Measurements from ENCODE around the gene C11orf68. TPM values are rescaled to one million over a fixed set of nuclear protein-coding genes. Genes with fewer than 3 reads are reported as not detected.

C11orf68 gene
- total RNA-seq, 2 donors from 2014 or later = 26.0 to 29.1 TPM

- Histone ChIP-seq H3K36me3 (ENCODE audit: control insufficient read depth, insufficient read depth, low read length) (peaks cover 39% of the 10 kb centered on the region), H3K4me3 (ENCODE audit: low read length) (no peak overlapping the region), H3K9ac (ENCODE audit: extremely low read depth, low read length, poor library complexity, severe bottlenecking) (no peak overlapping the region), H3K9me3 (ENCODE audit: control insufficient read depth, low read length) (no peaks in the 10 kb centered on the region), H3K27me3 (ENCODE audit: control insufficient read depth, insufficient read depth, low read length, poor library complexity, severe bottlenecking) (no peaks in the 10 kb centered on the region), H3K27ac (ENCODE audit: low read depth, low read length) (no peak overlapping the region), H3K4me1 (ENCODE audit: control insufficient read depth, insufficient read depth, low read length) (no peaks in the 10 kb centered on the region)
- peaks cover 28% of the 10 kb centered on the region for H3K4me1 Mint-ChIP-seq
- peaks cover 44% of the 10 kb centered on the region for H3K36me3 Mint-ChIP-seq (ENCODE audit: low read depth)
- no peaks in the 10 kb centered on the region for H3K9me3 Mint-ChIP-seq
- H3K4me3 Mint-ChIP-seq = no peak overlapping the region
- TF ChIP-seq, protein P1, sequence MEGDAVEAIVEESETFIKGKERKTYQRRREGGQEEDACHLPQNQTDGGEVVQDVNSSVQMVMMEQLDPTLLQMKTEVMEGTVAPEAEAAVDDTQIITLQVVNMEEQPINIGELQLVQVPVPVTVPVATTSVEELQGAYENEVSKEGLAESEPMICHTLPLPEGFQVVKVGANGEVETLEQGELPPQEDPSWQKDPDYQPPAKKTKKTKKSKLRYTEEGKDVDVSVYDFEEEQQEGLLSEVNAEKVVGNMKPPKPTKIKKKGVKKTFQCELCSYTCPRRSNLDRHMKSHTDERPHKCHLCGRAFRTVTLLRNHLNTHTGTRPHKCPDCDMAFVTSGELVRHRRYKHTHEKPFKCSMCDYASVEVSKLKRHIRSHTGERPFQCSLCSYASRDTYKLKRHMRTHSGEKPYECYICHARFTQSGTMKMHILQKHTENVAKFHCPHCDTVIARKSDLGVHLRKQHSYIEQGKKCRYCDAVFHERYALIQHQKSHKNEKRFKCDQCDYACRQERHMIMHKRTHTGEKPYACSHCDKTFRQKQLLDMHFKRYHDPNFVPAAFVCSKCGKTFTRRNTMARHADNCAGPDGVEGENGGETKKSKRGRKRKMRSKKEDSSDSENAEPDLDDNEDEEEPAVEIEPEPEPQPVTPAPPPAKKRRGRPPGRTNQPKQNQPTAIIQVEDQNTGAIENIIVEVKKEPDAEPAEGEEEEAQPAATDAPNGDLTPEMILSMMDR (conservative IDR thresholded peaks at IDR 0.05) = no peak
- DNase-seq = no peak
- peaks cover 13% of the 10 kb centered on the region for H3K27me3 Mint-ChIP-seq (ENCODE audit: insufficient read depth)
- WGBS, 2 experiments (ENCODE audit: insufficient coverage in 1 of 2, insufficient read length in 1 of 2) = 96 to 97% methylated on average over 6 to 7 of the region's 7 CpGs
- no peak overlapping the region for H3K27ac Mint-ChIP-seq
These were observed 33.6 kb downstream of the C11orf68 start for GRCh38 chr11:65885231-65885630.

DNA sequence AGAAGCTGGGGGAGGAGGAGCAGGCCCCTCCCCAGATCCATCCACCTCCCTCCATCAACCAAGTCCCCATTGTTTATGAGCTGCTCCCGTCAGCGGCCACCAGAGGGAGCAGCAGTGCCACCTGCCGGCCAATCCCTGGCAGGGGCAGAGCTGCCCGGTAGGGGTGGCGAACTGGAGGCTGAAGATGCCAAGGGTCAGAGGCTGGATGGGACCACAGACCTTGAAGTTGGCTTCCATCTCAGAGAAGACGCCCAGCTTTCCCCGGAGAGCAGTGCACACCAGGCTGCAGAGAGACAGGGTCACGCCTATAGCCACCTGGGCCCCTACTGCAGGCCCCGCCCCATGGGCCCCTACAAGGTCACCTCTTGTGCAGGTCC, 34.2 kb downstream of the C11orf68 start:
- Mint-ChIP-seq H3K36me3 (ENCODE audit: low read depth) (peaks cover 44% of the 10 kb centered on the region), H3K9me3 (no peaks in the 10 kb centered on the region), H3K27ac (no peak overlapping the region), H3K4me3 (no peak overlapping the region), H3K27me3 (ENCODE audit: insufficient read depth) (peaks cover 8% of the 10 kb centered on the region), H3K4me1 (peaks cover 23% of the 10 kb centered on the region)
- 38% methylated on average over 9 of the region's 9 CpGs; no CpG with 5 or more reads in 1 of the 2 experiments for WGBS, 2 experiments (ENCODE audit: insufficient coverage in 1 of 2, insufficient read length in 1 of 2)
- peaks cover 39% of the 10 kb centered on the region for H3K36me3 ChIP-seq (ENCODE audit: control insufficient read depth, insufficient read depth, low read length)
- no peaks in the 10 kb centered on the region for H3K27me3 ChIP-seq (ENCODE audit: control insufficient read depth, insufficient read depth, low read length, poor library complexity, severe bottlenecking)
- no peak overlapping the region for H3K27ac ChIP-seq (ENCODE audit: low read depth, low read length)
- H3K4me1 ChIP-seq (ENCODE audit: control insufficient read depth, insufficient read depth, low read length) = no peaks in the 10 kb centered on the region
- TF ChIP-seq, protein P1 (conservative IDR thresholded peaks at IDR 0.05) = peak; percentile 100
- DNase-seq = peak; percentile 94
- no peak overlapping the region for H3K9ac ChIP-seq (ENCODE audit: extremely low read depth, low read length, poor library complexity, severe bottlenecking)
- H3K4me3 ChIP-seq (ENCODE audit: low read length) = no peak overlapping the region
- H3K9me3 ChIP-seq (ENCODE audit: control insufficient read depth, low read length) = no peaks in the 10 kb centered on the region

DNA sequence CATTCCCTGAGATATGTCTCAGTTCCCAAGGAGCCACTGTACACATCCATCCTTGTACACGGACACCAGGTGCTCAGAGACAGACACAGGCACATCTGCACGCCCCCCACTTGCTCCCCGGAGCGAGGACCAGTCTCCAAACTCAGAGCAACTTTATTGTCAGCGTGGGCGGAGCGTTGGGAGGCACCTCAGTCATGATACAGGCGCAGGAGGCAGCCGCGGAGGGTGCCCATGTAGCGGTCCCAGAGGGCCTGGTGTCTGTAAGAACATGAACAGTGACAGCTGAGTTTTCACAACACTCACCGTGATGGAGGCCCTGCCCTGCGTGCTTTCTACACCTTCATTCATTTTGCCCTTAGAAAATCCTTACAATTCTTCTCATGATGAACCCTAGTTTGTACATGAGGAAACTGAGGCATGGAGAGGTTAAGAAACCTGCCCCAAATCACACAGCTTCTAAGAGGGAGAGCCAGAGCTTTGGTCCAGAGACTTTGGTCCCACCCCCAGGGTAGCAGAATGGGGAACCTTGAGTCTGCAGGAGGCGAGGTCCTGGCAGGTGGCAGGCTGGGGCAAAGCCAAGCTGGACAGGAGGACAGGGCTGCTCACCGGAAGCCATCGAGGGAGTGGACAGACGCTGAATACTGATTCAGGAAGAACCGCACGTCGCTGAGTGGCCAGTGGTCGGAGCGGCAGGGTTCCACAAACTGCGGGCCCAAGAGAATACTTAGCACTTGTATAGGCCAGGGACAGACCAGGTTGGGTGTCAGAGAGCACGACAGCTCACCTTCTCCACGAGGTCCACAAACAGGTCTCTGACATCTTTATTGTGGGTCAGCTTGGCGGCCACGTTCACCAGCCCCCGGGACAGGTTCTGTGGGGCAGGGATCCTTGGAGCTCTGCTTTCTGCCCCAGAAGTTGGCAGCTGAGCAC, 34.8 kb downstream of the C11orf68 start:
- Mint-ChIP-seq H3K4me1 (peaks cover 18% of the 10 kb centered on the region), H3K9me3 (no peaks in the 10 kb centered on the region), H3K36me3 (ENCODE audit: low read depth) (peaks cover 44% of the 10 kb centered on the region), H3K4me3 (no peak overlapping the region), H3K27me3 (ENCODE audit: insufficient read depth) (peaks cover 1% of the 10 kb centered on the region), H3K27ac (no peak overlapping the region)
- Histone ChIP-seq H3K27ac (ENCODE audit: low read depth, low read length) (no peak overlapping the region), H3K9ac (ENCODE audit: extremely low read depth, low read length, poor library complexity, severe bottlenecking) (no peak overlapping the region), H3K9me3 (ENCODE audit: control insufficient read depth, low read length) (no peaks in the 10 kb centered on the region), H3K36me3 (ENCODE audit: control insufficient read depth, insufficient read depth, low read length) (peaks cover 39% of the 10 kb centered on the region), H3K4me3 (ENCODE audit: low read length) (no peak overlapping the region), H3K27me3 (ENCODE audit: control insufficient read depth, insufficient read depth, low read length, poor library complexity, severe bottlenecking) (no peaks in the 10 kb centered on the region), H3K4me1 (ENCODE audit: control insufficient read depth, insufficient read depth, low read length) (no peaks in the 10 kb centered on the region)
- TF ChIP-seq, protein P1 (conservative IDR thresholded peaks at IDR 0.05) = no peak
- 91 to 94% methylated on average over 28 of the region's 28 CpGs for WGBS, 2 experiments (ENCODE audit: insufficient coverage in 1 of 2, insufficient read length in 1 of 2)
- no peak for DNase-seq
